Measurements from ENCODE around the gene SRGAP3. TPM values are rescaled to one million over a fixed set of nuclear protein-coding genes. Genes with fewer than 3 reads are reported as not detected.

The SRGAP3 gene
- total RNA-seq, 1 experiment from 2014 or later, result 0.69 TPM

DNA sequence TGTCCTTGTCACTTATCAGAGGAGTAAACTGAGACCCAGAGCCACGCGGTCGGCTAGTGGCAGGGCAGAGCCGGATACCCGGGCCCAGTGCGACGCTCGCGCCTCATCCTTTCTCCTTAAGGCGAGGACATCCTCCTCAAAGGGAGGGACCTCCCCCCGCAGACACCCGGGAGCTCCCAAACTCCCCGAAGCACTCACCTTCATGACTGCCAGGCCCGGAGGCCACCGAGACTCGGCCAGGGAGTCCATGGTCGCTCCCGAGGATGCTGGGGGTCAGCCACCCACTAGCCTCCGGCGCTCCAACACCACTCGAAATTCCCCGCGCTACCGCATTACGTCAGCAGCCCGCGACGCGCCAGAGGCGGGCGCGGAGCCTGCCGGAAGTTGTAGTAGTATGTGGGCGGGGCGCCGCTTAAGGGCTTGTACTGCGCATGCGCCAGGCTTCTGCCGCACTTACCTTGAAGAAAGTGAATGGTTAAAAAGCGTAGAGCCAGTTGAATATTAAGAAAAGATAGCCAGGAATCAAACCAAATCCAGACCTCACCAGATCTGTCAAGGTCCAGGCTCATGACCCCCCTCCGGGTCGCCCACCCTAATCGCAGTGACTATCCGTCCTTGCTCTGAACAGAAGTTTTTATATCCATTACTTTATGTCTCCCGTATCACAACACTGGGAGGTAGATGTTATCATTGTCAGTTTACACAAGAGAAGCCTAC is 286.2 kb downstream of the SRGAP3 start, which contains the start of gene RAD18:
Gene RAD18, minus strand, starts transcription at position 336 of the 717 bp plus-strand sequence. Its CDS starts 87 bp downstream, at position 249.
- peak within 1 kb of the TSS; percentile 73 for H3K27ac ChIP-seq (ENCODE audit: low read depth, low read length, poor library complexity, severe bottlenecking)
- DNase-seq (ENCODE audit: low spot score), result peak; percentile 92
- TF ChIP-seq, protein P1, sequence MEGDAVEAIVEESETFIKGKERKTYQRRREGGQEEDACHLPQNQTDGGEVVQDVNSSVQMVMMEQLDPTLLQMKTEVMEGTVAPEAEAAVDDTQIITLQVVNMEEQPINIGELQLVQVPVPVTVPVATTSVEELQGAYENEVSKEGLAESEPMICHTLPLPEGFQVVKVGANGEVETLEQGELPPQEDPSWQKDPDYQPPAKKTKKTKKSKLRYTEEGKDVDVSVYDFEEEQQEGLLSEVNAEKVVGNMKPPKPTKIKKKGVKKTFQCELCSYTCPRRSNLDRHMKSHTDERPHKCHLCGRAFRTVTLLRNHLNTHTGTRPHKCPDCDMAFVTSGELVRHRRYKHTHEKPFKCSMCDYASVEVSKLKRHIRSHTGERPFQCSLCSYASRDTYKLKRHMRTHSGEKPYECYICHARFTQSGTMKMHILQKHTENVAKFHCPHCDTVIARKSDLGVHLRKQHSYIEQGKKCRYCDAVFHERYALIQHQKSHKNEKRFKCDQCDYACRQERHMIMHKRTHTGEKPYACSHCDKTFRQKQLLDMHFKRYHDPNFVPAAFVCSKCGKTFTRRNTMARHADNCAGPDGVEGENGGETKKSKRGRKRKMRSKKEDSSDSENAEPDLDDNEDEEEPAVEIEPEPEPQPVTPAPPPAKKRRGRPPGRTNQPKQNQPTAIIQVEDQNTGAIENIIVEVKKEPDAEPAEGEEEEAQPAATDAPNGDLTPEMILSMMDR (conservative IDR thresholded peaks at IDR 0.05; ENCODE audit: low read depth, low read length), result no peak
- TF ChIP-seq EZH2 (IDR thresholded peaks at IDR 0.05; ENCODE audit: borderline replicate concordance, low read depth, low read length, poor library complexity, severe bottlenecking), result no peak
- POLR2A ChIA-PET (ENCODE audit: low non-redundant PET), result interaction anchor here (0.6 kb wide), 1 partner anchor 792 kb away, joined by 3 read pairs; no protein-coding TSS in a partner anchor
- no peaks in the 10 kb centered on the region for H3K9me3 ChIP-seq (ENCODE audit: low read depth, low read length, poor library complexity, severe bottlenecking)
- no TSS peak for BruUV-seq (replicated peaks)
- H3K4me3 ChIP-seq (ENCODE audit: low read depth, low read length, poor library complexity, severe bottlenecking), result peak within 1 kb of the TSS; percentile 69
- peaks cover 17% of the 10 kb centered on the region for H3K4me1 ChIP-seq (ENCODE audit: insufficient read depth, low read length, poor library complexity, severe bottlenecking)
- H3K27me3 ChIP-seq (replicated peaks; ENCODE audit: insufficient read depth, low read depth, low read length, poor library complexity), result no peaks in the 10 kb centered on the region
- CTCF ChIA-PET, result no interaction called here
- peaks cover 6% of the 10 kb centered on the region for H3K36me3 ChIP-seq (ENCODE audit: insufficient read depth, low read length, poor library complexity, severe bottlenecking)
- intact Hi-C loops (cut with micrococcal nuclease; ENCODE audit: unreplicated experiment), result no loop called here

DNA sequence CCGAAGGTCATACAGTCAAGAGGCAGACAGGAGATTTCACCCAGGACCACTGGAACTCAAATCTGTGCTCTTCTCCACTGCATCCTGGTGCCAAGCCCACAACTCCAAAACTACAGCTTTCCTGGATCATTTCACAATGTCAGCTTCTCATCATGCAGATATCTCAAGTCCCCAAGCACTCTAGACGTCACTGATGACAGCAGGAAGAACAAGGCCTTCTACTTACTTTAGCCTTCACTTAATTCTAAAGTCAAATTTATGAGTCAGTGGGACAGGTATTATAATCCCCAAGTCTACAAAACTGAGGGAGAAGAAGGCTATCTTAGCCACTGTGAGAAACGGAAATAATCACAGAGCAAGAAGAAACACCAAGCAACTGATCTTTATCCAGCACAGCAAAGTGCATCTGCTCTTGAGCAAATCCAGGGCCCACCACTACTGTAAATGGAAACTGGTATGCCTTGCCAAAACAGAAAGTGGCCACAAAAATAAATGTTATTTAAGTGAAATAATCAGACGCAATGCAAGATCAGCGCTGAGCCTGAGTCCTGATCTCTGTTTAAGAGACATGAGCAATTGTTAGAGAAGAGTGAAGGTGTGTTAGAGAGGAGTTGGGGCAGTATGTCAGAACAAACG is 287.1 kb downstream of the SRGAP3 start:
- Histone ChIP-seq H3K4me1 (ENCODE audit: insufficient read depth, low read length, poor library complexity, severe bottlenecking) (peaks cover 17% of the 10 kb centered on the region), H3K9me3 (ENCODE audit: low read depth, low read length, poor library complexity, severe bottlenecking) (no peaks in the 10 kb centered on the region), H3K27me3 (replicated peaks; ENCODE audit: insufficient read depth, low read depth, low read length, poor library complexity) (no peaks in the 10 kb centered on the region), H3K36me3 (ENCODE audit: insufficient read depth, low read length, poor library complexity, severe bottlenecking) (peaks cover 11% of the 10 kb centered on the region), H3K4me3 (ENCODE audit: low read depth, low read length, poor library complexity, severe bottlenecking) (peak overlapping the region; percentile 69), H3K27ac (ENCODE audit: low read depth, low read length, poor library complexity, severe bottlenecking) (peak overlapping the region; percentile 73)
- no TSS peak for BruUV-seq (replicated peaks)
- intact Hi-C loops (cut with micrococcal nuclease; ENCODE audit: unreplicated experiment), result no loop called here
- CTCF ChIA-PET, result no interaction called here
- DNase-seq (ENCODE audit: low spot score), result no peak
- TF ChIP-seq, protein P1 (conservative IDR thresholded peaks at IDR 0.05; ENCODE audit: low read depth, low read length), result no peak
- no peak for TF ChIP-seq EZH2 (IDR thresholded peaks at IDR 0.05; ENCODE audit: borderline replicate concordance, low read depth, low read length, poor library complexity, severe bottlenecking)
- POLR2A ChIA-PET (ENCODE audit: low non-redundant PET), result no interaction called here

DNA sequence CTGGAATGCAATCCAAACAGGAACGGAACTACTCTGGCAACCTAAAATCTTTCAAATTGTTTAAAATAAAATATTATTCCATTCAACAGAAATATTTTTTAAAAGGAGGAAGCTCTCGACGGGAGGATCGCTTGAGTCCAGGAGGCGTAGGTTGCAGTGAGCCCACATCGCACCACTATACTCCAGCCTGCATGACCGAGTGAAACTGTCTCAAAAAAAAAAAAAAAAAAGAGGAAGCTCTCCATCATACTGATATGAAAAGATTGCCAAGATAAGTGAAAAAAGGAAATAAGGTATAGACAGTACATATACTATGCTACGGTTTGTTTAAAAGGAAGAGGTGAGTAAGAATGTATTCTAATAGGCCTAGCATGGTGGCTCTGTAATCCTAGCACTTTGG is 289.8 kb downstream of the SRGAP3 start:
- peaks cover 15% of the 10 kb centered on the region for H3K4me1 ChIP-seq (ENCODE audit: insufficient read depth, low read length, poor library complexity, severe bottlenecking)
- BruUV-seq (replicated peaks), result no TSS peak
- ChIA-PET POLR2A (ENCODE audit: low non-redundant PET) (no interaction called here), CTCF (no interaction called here)
- intact Hi-C loops (cut with micrococcal nuclease; ENCODE audit: unreplicated experiment), result no loop called here
- H3K36me3 ChIP-seq (ENCODE audit: insufficient read depth, low read length, poor library complexity, severe bottlenecking), result peaks cover 11% of the 10 kb centered on the region
- no peaks in the 10 kb centered on the region for H3K9me3 ChIP-seq (ENCODE audit: low read depth, low read length, poor library complexity, severe bottlenecking)
- H3K27me3 ChIP-seq (replicated peaks; ENCODE audit: insufficient read depth, low read depth, low read length, poor library complexity), result no peaks in the 10 kb centered on the region
- H3K4me3 ChIP-seq (ENCODE audit: low read depth, low read length, poor library complexity, severe bottlenecking), result no peak overlapping the region
- no peak for DNase-seq (ENCODE audit: low spot score)
- no peak overlapping the region for H3K27ac ChIP-seq (ENCODE audit: low read depth, low read length, poor library complexity, severe bottlenecking)
- TF ChIP-seq, protein P1 (conservative IDR thresholded peaks at IDR 0.05; ENCODE audit: low read depth, low read length), result no peak
- TF ChIP-seq EZH2 (IDR thresholded peaks at IDR 0.05; ENCODE audit: borderline replicate concordance, low read depth, low read length, poor library complexity, severe bottlenecking), result no peak

Measured in A673 (cell line).